Pancreas (tissue), 10 donors: ENCODE data around the gene ITGB7. TPM values are rescaled to one million over a fixed set of nuclear protein-coding genes. Genes with fewer than 3 reads are reported as not detected.

Experiments used
- ATAC-seq, 4 donors: fragments of 200-7000 bp; cut with Tn5 transposase; one replicate each; pipeline versions ENCODE4 v1.8.0 to v1.9.1; 2020; ENCODE audit warnings: mild to moderate bottlenecking in 4 of 4, moderate library complexity in 4 of 4
- DNase-seq, 6 donors: peaks; one replicate each; pipeline ENCODE4 v3.0.0-alpha.2; 2020
- FAIRE-seq: peaks from 2 replicates; lab custom pipeline; 2012; peaks lifted over from hg19 to GRCh38; lab: Jason Lieb, UNC
- H3K27ac ChIP-seq, 4 donors: fragments of 200-600 bp; sonication (generic); 1 replicate in 3 of 4; 2 replicates in 1 of 4; pipeline versions ENCODE4 v1.5.0 to v1.8.0; 2020
- H3K27me3 ChIP-seq, 4 donors: fragments of 200-600 bp; one replicate each; pipeline ENCODE4 v1.8.0; 2021
- H3K36me3 ChIP-seq, 3 donors: fragments of 200-600 bp; sonication (generic) in 1 of 3; one replicate each; pipeline versions ENCODE4 v1.5.0 to v1.8.0; 2020 to 2021
- H3K4me1 ChIP-seq, 3 donors: fragments of 200-600 bp; one replicate each; pipeline ENCODE4 v1.8.0; 2021
- H3K4me3 ChIP-seq, 4 donors: fragments of 200-600 bp; sonication (generic) in 2 of 4; one replicate each; pipeline versions ENCODE4 v1.5.0 to v1.8.0; 2020 to 2021
- H3K9me3 ChIP-seq, 4 donors: fragments of 200-600 bp; one replicate each; pipeline ENCODE4 v1.8.0; 2021
- WGBS, 2 donors: extraction: QIAGEN DNeasy Blood & Tissue Kit; methylation state at CpG; one replicate each; pipeline ENCODE4 v1.1.7; 2013; 5-methylcytosine and 5-hydroxymethylcytosine counted together
- intact Hi-C, 3 donors: fragments of 100-400 bp; cut with DNase I; formaldehyde crosslinking; loops; one replicate each; pipeline versions ENCODE4 v1.11.1 to v1.14.2; 2022
- polyA plus RNA-seq, 2 donors: library from polyadenylated mRNA; stranded (reverse); fragments of 200-250 nt; gene quantifications; one replicate each; pipeline ENCODE4 v1.2.3, GENCODE V29; 2013
- total RNA-seq, 6 donors: library from RNA; stranded (reverse); fragmentation: NEBNext Ultra II Directional in 4 of 6; extraction: Animal tissue kit (Norgen Biotek cat#: 25700) in 4 of 6; gene quantifications; one replicate each; pipeline versions ENCODE4 v1.2.1 to v1.2.4, GENCODE V29; 2021 to 2023
- TF ChIP-seq, protein P1 (sequence below), 4 donors: fragments of 200-600 bp; sonication (generic) in 3 of 4; IDR thresholded peaks; one replicate each; pipeline versions ENCODE4 v1.5.0 to v1.8.0; 2021; ENCODE audit warnings: antibody characterized with exemption in 4 of 4
- donor health status: healthy with polysubstance abuse.
- donor health status: DM: no; HTN: no; CAD: no; lungs with moderate emphysema.
- donor health status: DM: no; HTN: no; CAD: no.
- donor health status: control.
- donor health status: control.
- donor health status: Bipolar disorder and iron deficiency.
- donor health status: DM: yes; HTN: yes; CAD: no.
- donor health status: DM: no; HTN: no; CAD: no.
- donor health status: DM: no; HTN: no; CAD: no.
- donor health status: DM: yes; HTN: yes; CAD: no.

Gene ITGB7
- total and polyA plus RNA-seq, 8 donors, result 1.1 to 1.8 (median 1.6) TPM

DNA sequence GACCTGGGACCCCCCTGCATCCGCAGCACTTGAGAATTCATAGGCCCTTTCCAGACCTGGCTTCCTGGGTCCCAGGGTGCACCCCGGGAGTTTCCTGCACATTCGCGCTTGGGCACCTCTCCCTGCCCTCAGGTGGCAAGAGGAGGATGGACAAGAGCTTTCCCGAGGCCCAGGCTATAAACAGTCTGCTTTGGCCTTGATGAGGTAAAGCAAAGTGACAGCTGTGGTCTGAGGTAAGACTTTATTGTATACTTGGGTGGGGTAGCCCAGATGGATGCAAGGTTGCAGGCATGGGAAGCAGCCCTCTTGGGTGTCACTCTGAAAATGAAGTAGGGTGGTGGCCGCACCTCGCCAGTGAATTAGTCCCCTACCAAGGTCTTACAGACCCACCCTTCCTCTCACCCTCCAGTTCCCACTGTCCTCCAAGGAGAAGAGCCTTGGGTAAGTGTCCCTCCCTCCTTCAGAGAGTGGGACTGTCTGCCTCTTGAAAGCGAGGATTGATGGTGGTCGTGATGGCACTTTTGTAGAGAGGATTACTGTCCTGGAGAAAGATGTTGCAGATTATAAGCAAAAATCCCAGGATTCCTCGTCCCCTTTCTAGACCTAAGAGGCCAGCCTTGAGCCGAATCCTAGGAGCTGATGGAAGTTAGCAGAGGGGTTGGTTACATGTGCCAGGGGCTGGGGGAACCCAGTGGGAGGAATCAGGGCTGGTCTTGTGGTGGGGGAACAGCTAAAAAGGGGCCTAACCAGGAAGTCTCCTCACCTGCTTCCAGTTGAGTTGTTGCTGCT is 15.8 kb downstream of the ITGB7 start:
- WGBS, 2 donors, result 82 to 86% methylated on average over 11 of the region's 11 CpGs
- ATAC-seq (no peak), DNase-seq (no peak), FAIRE-seq (no peak)
- Histone ChIP-seq H3K27ac (no peak overlapping the region), H3K4me1 (no peaks in the 10 kb centered on the region), H3K9me3 (no peaks in the 10 kb centered on the region), H3K27me3 (no peaks in the 10 kb centered on the region), H3K36me3 (peaks cover 5 to 13% (median 8%) of the 10 kb centered on the region in 3 donors), H3K4me3 (no peak overlapping the region)
- intact Hi-C loops, result loop anchor here in 2 of 3 donors (10.0 kb wide), 2 partner anchors 46 to 126 kb away; no protein-coding TSS in a partner anchor
- TF ChIP-seq, protein P1, sequence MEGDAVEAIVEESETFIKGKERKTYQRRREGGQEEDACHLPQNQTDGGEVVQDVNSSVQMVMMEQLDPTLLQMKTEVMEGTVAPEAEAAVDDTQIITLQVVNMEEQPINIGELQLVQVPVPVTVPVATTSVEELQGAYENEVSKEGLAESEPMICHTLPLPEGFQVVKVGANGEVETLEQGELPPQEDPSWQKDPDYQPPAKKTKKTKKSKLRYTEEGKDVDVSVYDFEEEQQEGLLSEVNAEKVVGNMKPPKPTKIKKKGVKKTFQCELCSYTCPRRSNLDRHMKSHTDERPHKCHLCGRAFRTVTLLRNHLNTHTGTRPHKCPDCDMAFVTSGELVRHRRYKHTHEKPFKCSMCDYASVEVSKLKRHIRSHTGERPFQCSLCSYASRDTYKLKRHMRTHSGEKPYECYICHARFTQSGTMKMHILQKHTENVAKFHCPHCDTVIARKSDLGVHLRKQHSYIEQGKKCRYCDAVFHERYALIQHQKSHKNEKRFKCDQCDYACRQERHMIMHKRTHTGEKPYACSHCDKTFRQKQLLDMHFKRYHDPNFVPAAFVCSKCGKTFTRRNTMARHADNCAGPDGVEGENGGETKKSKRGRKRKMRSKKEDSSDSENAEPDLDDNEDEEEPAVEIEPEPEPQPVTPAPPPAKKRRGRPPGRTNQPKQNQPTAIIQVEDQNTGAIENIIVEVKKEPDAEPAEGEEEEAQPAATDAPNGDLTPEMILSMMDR (IDR thresholded peaks at IDR 0.05), result no peak

DNA sequence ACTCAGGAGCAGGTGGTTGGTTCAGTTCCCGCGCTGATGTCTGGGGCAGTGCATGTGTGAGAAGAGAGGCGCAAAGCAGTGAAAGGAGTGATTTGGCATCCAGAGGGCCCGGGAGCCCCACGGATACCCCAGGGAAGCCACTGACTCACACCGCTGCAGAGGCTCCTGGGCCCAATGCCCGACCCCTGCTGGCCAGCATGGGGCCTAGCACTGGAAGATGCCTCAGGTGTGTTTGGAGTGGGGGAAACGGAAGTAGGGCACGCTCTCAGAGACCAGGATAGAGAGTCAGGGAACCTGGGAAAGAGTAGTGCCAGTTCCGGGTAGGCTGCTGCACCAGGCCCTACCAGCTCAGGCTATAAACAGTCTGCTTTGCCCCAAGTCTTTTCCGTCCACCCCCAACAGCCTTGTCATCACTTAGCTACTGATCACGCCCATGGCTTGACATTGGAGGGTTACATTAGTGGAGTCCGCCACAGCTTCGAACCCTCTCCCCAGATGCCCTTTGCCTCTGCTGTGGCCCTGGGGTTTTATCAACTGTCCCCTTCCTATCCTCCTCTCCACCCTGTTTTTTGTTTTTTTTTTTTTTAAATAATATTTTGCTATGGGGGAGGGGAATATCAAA is 16.8 kb downstream of the ITGB7 start:
- TF ChIP-seq, protein P1 (IDR thresholded peaks at IDR 0.05), result peak; percentile 48 to 64 (median 52)
- WGBS, 2 donors, result 39 to 44% methylated on average over 14 of the region's 14 CpGs

DNA sequence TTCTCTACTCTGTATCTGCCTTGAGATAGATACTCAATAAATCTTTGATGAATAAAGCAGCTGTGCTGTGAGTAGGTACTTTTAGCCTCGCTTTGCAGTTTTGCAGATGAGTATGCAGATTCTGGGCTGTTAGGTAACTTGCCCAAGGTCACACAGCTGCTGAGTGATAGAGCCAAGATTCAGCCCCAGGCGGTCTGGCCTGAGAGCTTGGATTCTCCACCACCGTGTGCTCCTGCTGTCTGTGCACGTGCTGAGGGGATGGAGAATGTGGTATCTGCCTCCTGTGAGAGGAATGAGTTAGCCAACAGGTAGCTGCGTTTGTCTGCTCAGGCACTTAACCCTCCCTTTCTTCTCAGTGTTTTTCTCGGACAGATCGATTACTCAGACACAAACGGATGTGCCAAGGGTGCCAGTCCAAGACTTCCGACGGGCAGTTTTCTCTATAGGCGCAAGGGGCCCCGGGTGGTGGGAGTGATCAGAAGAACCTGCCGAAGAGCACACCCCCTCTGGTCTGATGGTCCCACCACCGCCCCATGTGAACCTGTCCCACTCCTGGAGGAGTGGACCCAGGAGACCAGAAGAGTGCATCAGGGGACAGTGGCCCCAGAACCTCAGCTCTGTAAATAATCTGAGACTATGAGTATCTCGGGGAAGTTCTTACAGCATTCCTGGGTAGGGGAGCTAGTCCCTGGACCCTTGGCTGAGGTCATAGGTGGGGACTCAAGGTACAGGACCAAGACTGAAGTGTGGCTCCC is 19.7 kb downstream of the ITGB7 start:
- H3K4me3 ChIP-seq, result no peak overlapping the region
- H3K36me3 ChIP-seq, result peaks cover 5 to 30% (median 22%) of the 10 kb centered on the region in 3 donors
- H3K27ac ChIP-seq, result no peak overlapping the region
- H3K4me1 ChIP-seq, result peaks cover 9 to 14% (median 13%) of the 10 kb centered on the region in 3 donors
- peak in 2 of 4 donors; percentile 21 to 38 for ATAC-seq
- no peaks in the 10 kb centered on the region for H3K27me3 ChIP-seq
- intact Hi-C loops, result no loop called here
- 68 to 74% methylated on average over 15 of the region's 15 CpGs for WGBS, 2 donors
- no peak for FAIRE-seq
- TF ChIP-seq, protein P1 (IDR thresholded peaks at IDR 0.05), result no peak
- no peaks in the 10 kb centered on the region for H3K9me3 ChIP-seq
- no peak for DNase-seq

More for the DNA sequence above, 16.8 kb downstream of the ITGB7 start:
- ATAC-seq (peak; percentile 72 to 90 (median 88)), DNase-seq (peak in 4 of 6 donors; percentile 56 to 76 (median 71)), FAIRE-seq (no peak)
- no peak overlapping the region for H3K4me3 ChIP-seq
- intact Hi-C loops, result loop anchor here in 2 of 3 donors (10.0 kb wide), 2 partner anchors 45 to 125 kb away; no protein-coding TSS in a partner anchor
- peaks cover 5 to 22% (median 19%) of the 10 kb centered on the region in 3 donors for H3K36me3 ChIP-seq
- H3K4me1 ChIP-seq, result no peaks in the 10 kb centered on the region
- no peaks in the 10 kb centered on the region for H3K27me3 ChIP-seq
- no peak overlapping the region for H3K27ac ChIP-seq
- no peaks in the 10 kb centered on the region for H3K9me3 ChIP-seq

DNA sequence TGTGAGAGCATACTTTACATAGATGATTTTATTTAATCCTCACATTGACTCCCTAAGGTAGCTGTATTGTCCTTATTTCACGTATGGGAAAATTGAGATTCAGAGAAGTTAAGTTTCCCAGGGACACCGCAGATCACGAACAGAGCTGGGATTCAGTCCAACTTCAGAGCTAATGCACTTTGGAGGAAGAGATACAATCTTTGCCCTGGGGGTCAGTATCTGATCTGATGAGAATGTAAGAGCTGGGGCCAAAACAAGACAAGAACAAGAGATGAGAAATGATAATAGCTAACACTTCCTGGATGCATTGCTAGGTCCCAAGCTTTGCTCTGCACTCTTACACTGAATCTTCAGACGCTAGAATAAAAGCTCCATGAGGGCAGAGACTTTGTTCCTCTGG is 20.3 kb downstream of the ITGB7 start:
- H3K4me1 ChIP-seq, result peaks cover 14 to 20% (median 19%) of the 10 kb centered on the region in 3 donors
- DNase-seq (no peak), ATAC-seq (no peak), FAIRE-seq (no peak)
- no peaks in the 10 kb centered on the region for H3K9me3 ChIP-seq
- no peaks in the 10 kb centered on the region for H3K27me3 ChIP-seq
- no peak overlapping the region for H3K27ac ChIP-seq
- TF ChIP-seq, protein P1 (IDR thresholded peaks at IDR 0.05), result no peak
- intact Hi-C loops, result no loop called here
- peaks cover 5 to 30% (median 22%) of the 10 kb centered on the region in 3 donors for H3K36me3 ChIP-seq
- 86 to 89% methylated on average over 4 of the region's 4 CpGs for WGBS, 2 donors
- H3K4me3 ChIP-seq, result no peak overlapping the region
